ENCODE measurements around the gene SESN1.

GRCh38 chr6:109118871-109119354 is 24.3 kb upstream of the SESN1 start:
- TF ChIP-seq CTCF (IDR thresholded peaks at IDR 0.05) (no peak), POLR2A (IDR thresholded peaks at IDR 0.05) (no peak)

Data from right lobe of liver (tissue), 4 donors.